ENCODE data around the gene C1orf87. TPM values are rescaled to one million over a fixed set of nuclear protein-coding genes. Genes with fewer than 3 reads are reported as not detected.
"Not testable (repeated sequence)": the region's sequence is repeated elsewhere in the genome, so short reads cannot be mapped to it uniquely, and the experiment has no call there.

Gene C1orf87
- polyA plus RNA-seq, 1 donor from 2014 or later = not detected

DNA sequence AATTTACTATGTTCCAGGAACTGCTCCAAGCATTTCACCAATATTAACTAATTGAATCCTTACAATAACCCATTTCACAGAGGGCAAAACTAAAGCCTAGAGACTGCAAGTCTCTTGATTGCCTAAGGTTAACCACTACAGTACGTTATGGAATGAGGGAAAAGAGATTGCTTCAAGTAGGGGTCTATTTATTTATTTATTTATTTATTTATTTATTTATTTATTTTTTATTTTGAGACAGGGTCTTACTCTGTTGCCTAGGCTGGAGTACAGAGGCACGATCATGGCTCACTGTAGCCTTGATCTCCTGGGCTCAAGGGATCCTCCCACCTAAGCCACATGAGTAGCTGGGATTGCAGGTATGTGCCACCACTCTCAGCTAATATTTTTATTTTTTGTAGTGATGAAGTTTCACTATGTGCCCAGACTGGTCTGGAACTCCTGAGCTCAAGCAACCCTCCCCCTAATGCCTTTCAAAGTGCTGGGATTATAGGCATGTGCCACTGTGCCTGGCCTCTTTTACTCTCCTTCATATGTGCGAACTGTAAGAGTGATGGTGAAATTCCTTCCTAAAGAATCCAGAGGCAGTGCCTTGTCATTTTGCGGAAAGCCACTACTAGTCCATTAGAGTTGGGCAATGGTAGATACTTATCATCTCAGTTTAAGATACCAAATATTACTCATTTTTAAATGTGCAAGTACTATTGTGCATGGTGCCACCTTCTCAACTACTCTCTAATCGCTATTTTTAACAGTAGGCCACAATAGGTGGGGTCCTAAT is 81.3 kb downstream of the C1orf87 start:
- Mint-ChIP-seq H3K36me3 (no peaks in the 10 kb centered on the region), H3K9me3 (no peaks in the 10 kb centered on the region), H3K27ac (no peak overlapping the region), H3K4me3 (no peak overlapping the region), H3K27me3 (no peaks in the 10 kb centered on the region), H3K4me1 (no peaks in the 10 kb centered on the region)

DNA sequence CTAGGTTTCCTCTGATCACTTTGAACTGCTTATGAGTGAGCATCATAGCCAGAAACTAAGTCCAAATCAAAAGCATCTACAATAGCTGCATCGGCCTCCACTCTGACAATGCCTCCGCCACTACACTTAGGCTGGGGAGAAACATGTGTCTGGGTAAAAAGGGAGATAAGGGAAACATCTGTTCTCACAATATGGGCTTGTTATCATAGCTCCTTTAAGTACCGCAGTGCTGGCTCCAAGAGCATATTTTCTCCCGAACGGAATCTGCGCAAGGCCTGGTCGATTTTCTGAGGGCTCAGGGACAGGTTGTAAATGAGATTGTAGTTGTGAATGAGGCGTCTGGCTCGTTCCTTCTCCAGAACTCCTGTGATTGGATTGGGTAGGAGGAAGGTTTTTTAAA is 83.1 kb downstream of the C1orf87 start:
- Mint-ChIP-seq H3K27ac (no peak overlapping the region), H3K4me3 (no peak overlapping the region), H3K27me3 (peaks cover 1% of the 10 kb centered on the region), H3K4me1 (no peaks in the 10 kb centered on the region), H3K36me3 (no peaks in the 10 kb centered on the region), H3K9me3 (no peaks in the 10 kb centered on the region)

GRCh38 chr1:59986516-59987310 is 86.9 kb downstream of the C1orf87 start:
- Mint-ChIP-seq H3K4me1 (no peaks in the 10 kb centered on the region), H3K9me3 (peaks cover 0 to 3% (median 1%) of the 10 kb centered on the region in 3 donors), H3K27me3 (peaks cover 1% of the 10 kb centered on the region), H3K36me3 (no peaks in the 10 kb centered on the region), H3K27ac (no peak overlapping the region), H3K4me3 (no peak overlapping the region)

GRCh38 chr1:59985911-59986515 is 87.6 kb downstream of the C1orf87 start:
- Mint-ChIP-seq H3K4me1 (no peaks in the 10 kb centered on the region), H3K4me3 (no peak overlapping the region), H3K36me3 (no peaks in the 10 kb centered on the region), H3K9me3 (peaks cover 0 to 3% (median 1%) of the 10 kb centered on the region in 3 donors), H3K27me3 (peaks cover 1% of the 10 kb centered on the region), H3K27ac (no peak overlapping the region)

GRCh38 chr1:59979666-59980065 is 93.9 kb downstream of the C1orf87 start:
- H3K36me3 Mint-ChIP-seq = no peaks in the 10 kb centered on the region
- no peak overlapping the region for H3K27ac Mint-ChIP-seq
- H3K9me3 Mint-ChIP-seq = peaks cover 0 to 3% (median 0%) of the 10 kb centered on the region in 3 donors
- peaks cover 5% of the 10 kb centered on the region for H3K27me3 Mint-ChIP-seq
- H3K4me1 Mint-ChIP-seq = peaks cover 0 to 2% (median 0%) of the 10 kb centered on the region in 3 donors
- no peak overlapping the region for H3K4me3 Mint-ChIP-seq

DNA sequence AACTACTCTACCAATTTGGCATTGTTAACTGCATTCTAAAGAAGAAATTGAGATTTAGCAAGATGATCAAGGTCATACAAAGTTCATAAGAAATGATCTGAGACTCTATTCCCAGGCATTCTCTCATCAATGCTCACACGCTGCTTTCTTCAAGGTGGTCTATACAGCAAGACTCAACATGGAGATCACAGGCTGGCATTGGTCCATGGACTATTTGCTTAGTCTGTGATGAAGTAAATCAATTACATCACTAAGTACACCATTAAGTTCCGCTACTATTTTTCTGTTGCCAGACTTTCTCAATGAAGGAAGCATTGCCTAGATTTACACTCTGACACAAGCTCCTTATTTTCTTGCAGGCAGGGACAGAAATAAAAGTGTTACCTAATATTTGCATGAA is 95.1 kb downstream of the C1orf87 start:
- Mint-ChIP-seq H3K9me3 (peaks cover 0 to 3% (median 0%) of the 10 kb centered on the region in 3 donors), H3K36me3 (no peaks in the 10 kb centered on the region), H3K4me3 (no peak overlapping the region), H3K27ac (no peak overlapping the region), H3K4me1 (peaks cover 0 to 2% (median 0%) of the 10 kb centered on the region in 3 donors), H3K27me3 (peaks cover 5% of the 10 kb centered on the region)

DNA sequence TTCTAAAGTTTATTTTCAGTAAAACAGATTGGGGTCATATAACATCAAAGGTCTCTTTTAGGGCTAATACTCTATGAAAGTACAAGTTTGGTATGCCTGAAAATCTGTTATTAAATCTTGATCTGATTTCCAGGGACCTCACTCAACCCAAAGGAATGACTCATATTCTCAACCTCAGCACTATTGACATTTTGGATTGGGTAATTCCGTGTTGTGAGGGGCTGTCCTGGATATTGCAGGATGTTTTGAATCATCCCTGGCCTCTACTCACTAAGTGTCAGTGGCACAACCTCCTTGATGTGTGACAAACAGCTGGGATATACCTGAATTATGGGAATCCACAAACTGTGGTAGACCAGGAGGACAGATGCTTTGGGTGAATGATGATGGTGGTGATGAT is 95.5 kb downstream of the C1orf87 start:
- H3K27ac Mint-ChIP-seq = no peak overlapping the region
- peaks cover 5% of the 10 kb centered on the region for H3K27me3 Mint-ChIP-seq
- H3K9me3 Mint-ChIP-seq = peaks cover 0 to 3% (median 0%) of the 10 kb centered on the region in 3 donors
- H3K4me1 Mint-ChIP-seq = peaks cover 0 to 2% (median 0%) of the 10 kb centered on the region in 3 donors
- H3K4me3 Mint-ChIP-seq = no peak overlapping the region
- H3K36me3 Mint-ChIP-seq = no peaks in the 10 kb centered on the region

- H3K27ac Mint-ChIP-seq = no peak overlapping the region
- H3K27me3 Mint-ChIP-seq = peaks cover 10% of the 10 kb centered on the region
- no peaks in the 10 kb centered on the region for H3K9me3 Mint-ChIP-seq
- H3K36me3 Mint-ChIP-seq = no peaks in the 10 kb centered on the region
- H3K4me1 Mint-ChIP-seq = peaks cover 0 to 2% (median 0%) of the 10 kb centered on the region in 3 donors
- no peak overlapping the region for H3K4me3 Mint-ChIP-seq
Measured at GRCh38 chr1:59977075-59977410, 96.5 kb downstream of the C1orf87 start.

DNA sequence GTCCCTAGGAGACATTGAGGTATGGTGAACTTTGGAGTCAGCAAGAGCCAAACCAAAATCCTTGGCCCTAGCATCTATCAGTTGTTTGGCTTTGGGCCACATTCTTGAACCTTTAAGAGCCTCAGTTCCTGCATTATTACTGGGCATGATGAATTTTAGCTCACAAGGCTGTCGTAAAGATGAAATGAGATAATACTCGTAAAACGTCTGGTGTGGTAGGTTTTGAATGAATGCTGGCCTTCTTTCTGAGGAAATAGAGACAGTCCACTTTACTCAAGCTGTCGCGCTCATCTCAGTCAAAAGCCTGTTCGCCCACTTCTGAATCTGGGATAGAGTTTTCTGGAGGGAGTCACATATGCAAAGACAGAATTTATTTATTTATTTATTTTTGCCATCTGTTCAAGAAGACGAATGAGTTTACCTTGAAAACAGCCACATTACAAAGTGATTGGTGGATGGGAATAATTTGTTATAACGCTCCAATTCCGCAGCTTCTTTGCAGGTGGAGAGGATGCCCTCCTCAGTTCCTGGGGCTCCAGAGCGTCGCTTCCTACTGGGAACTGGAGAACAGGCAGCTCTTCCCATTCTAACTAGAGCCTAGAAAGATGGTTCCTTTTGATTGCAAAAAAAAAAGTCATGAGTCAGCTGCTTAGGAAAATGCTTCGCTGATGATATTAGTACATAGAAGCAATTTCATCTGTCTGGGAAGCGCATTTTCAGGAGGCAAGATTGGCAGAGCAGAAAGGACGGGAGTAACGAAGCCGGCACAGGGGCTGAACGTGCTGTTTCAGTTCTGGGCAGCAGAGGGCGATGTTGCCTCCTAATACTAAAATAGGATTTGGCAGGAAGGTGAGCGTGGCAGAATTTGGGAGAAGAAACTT is 97.1 kb downstream of the C1orf87 start:
- Mint-ChIP-seq H3K36me3 (no peaks in the 10 kb centered on the region), H3K27me3 (peaks cover 11% of the 10 kb centered on the region), H3K4me3 (no peak overlapping the region), H3K4me1 (peaks cover 1 to 3% (median 2%) of the 10 kb centered on the region in 3 donors), H3K27ac (no peak overlapping the region), H3K9me3 (no peaks in the 10 kb centered on the region)

DNA sequence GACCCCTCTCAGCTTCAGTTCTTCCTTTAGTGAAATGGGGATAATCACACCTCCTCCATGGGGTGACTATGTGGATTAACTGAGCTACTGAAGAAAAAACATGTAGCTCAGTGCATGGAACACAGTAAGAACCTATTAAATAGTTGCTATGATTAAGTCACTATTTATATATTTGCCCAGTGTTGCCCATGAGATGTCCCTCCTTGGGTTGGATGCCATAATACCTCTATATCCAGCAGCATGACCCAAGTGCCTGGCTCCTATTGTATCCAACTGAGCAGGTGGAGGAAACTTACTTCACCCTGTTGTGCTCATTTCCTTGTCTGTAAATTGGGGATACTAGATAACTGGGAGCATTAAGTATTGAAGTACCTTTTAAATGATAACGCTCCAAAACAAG is 99.9 kb downstream of the C1orf87 start:
- Mint-ChIP-seq H3K9me3 (no peaks in the 10 kb centered on the region), H3K27me3 (peaks cover 19% of the 10 kb centered on the region), H3K4me1 (peaks cover 2 to 7% (median 4%) of the 10 kb centered on the region in 3 donors), H3K27ac (no peak overlapping the region), H3K4me3 (peak overlapping the region in 1 of 4 donors; percentile 60), H3K36me3 (no peaks in the 10 kb centered on the region)

DNA sequence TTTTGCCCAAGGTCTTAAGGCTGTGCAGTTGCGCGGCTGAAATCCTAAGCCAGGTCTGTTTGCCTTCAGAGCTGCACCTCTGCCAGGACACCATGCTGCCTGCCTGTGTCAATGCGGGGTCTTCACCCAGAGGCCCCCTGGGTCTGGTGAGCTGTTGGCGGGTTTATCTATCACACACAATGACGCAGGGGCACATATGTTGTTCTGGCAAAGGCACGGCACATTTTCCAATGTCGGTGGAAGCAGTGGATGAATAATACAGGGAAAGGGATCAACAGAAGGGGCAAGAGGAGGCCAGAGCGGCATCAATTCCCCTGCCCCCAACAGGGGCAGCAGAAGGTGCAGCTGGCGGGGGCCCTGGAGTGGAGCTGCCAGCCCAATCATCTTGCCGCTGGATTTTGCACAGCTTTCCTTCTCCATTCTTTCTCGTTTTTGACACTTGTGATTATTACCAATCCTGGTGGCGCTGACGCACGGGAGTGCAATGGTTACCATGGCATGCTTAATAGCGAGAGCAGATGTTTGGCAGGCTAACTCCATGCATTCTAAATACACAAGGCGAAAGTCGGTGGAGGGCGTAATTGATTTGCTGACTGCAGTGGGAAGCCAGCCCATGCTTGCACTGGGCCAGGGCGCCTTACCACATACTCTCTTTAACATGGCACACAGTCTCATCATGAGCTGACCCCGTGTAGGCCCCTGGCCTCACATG is 101.2 kb downstream of the C1orf87 start:
- Mint-ChIP-seq H3K27me3 (peaks cover 20% of the 10 kb centered on the region), H3K4me1 (peaks cover 2 to 7% (median 4%) of the 10 kb centered on the region in 3 donors), H3K27ac (no peak overlapping the region), H3K36me3 (no peaks in the 10 kb centered on the region), H3K4me3 (no peak overlapping the region), H3K9me3 (no peaks in the 10 kb centered on the region)

GRCh38 chr1:59971464-59971911 is 102.1 kb downstream of the C1orf87 start:
- Mint-ChIP-seq H3K4me1 (peaks cover 2 to 4% (median 4%) of the 10 kb centered on the region in 3 donors), H3K9me3 (no peaks in the 10 kb centered on the region), H3K27ac (no peak overlapping the region), H3K36me3 (no peaks in the 10 kb centered on the region), H3K4me3 (no peak overlapping the region), H3K27me3 (peaks cover 18% of the 10 kb centered on the region)

DNA sequence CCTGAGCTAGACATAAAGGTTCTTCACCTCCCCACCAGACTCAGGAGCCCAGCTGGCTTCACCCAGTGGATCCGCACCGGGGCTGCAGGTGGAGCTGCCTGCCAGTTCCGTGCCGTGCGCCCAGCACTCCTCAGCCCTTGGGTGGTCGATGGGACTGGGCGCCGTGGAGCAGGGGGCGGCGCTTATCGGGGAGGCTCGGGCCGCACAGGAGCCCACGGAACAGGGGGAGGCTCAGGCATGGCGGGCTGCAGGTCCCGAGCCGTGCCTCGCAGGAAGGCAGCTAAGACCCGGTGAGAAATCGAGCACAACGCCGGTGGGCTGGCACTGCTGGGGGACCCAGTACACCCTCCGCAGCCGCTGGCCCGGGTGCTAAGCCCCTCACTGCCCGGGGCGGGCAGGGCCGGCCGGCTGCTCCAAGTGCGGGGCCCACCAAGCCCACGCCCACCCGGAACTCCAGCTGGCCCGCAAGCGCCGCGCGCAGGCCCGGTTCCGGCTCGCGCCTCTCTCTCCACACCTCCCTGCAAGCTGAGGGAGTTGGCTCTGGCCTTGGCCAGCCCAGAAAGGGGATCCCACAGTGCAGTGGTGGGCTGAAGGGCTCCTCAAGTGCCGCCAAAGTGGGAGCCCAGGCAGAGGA is 103.9 kb downstream of the C1orf87 start:
- not testable (repeated sequence) for H3K36me3 Mint-ChIP-seq, H3K9me3 Mint-ChIP-seq, H3K4me3 Mint-ChIP-seq, H3K27ac Mint-ChIP-seq, H3K4me1 Mint-ChIP-seq
- H3K27me3 Mint-ChIP-seq = peaks cover 15% of the 10 kb centered on the region

DNA sequence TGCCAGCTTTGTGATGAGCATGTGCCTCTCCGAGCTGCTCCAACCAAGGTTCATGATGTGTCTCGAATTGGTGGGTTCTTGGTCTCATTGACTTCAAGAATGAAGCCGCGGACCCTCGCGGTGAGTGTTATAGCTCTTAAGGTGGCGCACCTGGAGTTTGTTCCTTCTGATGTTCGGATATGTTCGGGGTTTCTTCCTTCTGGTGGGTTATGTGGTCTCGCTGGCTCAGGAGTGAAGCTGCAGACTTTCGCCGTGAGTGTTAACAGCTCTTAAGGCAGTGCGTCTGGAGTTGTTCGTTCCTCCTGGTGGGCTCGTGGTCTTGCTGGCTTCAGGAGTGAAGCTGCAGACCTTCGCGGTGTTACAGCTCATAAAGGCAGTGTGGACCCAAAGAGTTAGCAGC is 104.8 kb downstream of the C1orf87 start:
- not testable (repeated sequence) for H3K9me3 Mint-ChIP-seq, H3K4me3 Mint-ChIP-seq, H3K27ac Mint-ChIP-seq, H3K36me3 Mint-ChIP-seq, H3K4me1 Mint-ChIP-seq
- H3K27me3 Mint-ChIP-seq = peaks cover 15% of the 10 kb centered on the region
